ENCODE data around the gene NCK2.

Gene NCK2

DNA sequence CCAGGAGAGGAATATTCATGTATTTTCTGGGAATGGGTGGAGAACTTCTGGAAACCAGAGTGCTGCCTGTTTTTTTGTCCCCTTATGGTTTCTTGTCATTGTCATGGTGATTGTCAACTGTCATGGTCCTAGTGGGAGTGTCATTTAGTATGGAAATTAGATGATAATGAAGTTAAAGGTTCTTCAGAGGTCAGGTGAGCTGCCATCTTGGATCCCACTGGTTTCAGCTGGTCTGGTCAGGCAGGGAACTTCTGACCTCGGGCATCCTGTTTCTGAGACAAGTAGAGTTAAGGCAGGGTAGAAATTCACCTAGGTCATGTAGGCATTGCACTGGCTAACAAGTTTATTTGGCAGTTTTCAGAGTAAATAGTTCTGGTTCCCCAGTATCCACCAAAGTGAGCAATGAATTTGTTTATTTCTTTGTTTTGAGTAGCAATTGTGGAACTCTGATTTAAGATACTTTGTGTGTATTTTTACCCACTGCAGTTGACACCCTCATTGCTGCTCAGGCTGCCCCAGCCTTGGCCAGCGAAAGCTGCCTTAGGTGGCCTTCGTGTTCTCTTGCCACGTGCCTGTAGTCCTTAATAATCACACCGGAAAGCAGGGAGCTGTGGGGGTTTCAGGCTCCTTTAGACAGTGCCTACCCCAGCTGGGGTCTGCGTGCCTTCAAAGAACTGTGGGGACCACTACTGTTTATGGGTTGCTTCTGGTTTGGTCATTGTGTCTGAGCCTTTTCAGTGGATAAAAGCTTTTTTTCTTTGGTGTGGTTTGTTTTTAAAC is 48.7 kb downstream of the NCK2 start:
- Mint-ChIP-seq H3K36me3 (ENCODE audit: low read depth) (peaks cover 58% of the 10 kb centered on the region), H3K27ac (peak overlapping the region; percentile 95), H3K4me3 (no peak overlapping the region), H3K4me1 (ENCODE audit: low read depth) (peaks cover 96% of the 10 kb centered on the region), H3K9me3 (no peaks in the 10 kb centered on the region), H3K27me3 (no peaks in the 10 kb centered on the region)
- DNase-seq, result peak; percentile 25

DNA sequence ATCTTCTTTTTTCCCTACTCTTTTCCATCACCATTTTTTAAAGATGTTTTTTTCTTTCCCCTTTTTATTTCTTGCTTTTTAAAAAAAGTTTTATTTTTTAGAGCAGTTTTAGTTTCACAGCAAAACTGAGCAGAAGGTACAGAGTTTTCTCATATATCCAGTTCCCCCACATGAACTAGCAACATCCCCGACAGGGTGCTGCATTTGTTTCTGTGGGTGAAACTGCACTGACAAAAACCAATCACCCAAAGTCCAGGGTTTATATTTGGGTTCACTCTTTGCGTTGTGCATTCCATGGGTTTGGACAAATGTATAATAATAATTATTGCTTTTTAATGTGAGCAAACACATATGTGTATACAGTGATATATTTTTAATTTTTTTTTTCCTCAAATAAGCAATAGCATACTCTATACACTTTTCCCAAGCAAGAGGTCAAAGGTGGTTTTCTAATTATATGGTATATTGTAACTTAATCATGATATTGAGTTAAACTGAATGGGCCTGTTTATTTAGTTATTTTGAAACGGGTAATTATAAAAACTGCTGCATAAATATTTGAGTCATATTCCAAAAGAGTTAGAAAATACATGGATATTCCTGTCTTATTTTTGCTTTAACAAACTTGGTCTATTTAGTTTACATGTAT is 50.3 kb downstream of the NCK2 start:
- Mint-ChIP-seq H3K9me3 (no peaks in the 10 kb centered on the region), H3K27ac (peak overlapping the region; percentile 97), H3K36me3 (ENCODE audit: low read depth) (peaks cover 54% of the 10 kb centered on the region), H3K4me3 (peak overlapping the region; percentile 72), H3K4me1 (ENCODE audit: low read depth) (peaks cover 96% of the 10 kb centered on the region), H3K27me3 (no peaks in the 10 kb centered on the region)
- DNase-seq, result no peak

DNA sequence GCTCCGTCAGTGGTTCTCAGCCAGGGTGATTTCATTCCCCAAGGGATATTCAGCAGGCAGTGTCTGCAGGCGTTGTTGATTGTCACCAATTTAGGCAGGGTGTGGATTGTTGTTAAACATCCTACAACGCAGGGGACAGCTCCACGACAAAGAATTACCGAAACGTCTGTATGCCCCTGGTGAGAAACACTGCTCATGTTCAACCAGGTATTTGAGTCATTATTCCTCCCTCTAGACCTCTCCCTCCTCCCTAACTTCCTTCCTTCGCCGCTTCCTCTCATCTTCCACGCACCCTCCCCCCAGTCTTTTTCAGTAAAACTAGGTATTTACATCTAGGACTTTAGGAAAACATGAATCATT is 50.8 kb downstream of the NCK2 start:
- Mint-ChIP-seq H3K27ac (peak overlapping the region; percentile 97), H3K4me3 (peak overlapping the region; percentile 72), H3K9me3 (no peaks in the 10 kb centered on the region), H3K4me1 (ENCODE audit: low read depth) (peaks cover 96% of the 10 kb centered on the region), H3K36me3 (ENCODE audit: low read depth) (peaks cover 55% of the 10 kb centered on the region), H3K27me3 (no peaks in the 10 kb centered on the region)
- peak; percentile 40 for DNase-seq

DNA sequence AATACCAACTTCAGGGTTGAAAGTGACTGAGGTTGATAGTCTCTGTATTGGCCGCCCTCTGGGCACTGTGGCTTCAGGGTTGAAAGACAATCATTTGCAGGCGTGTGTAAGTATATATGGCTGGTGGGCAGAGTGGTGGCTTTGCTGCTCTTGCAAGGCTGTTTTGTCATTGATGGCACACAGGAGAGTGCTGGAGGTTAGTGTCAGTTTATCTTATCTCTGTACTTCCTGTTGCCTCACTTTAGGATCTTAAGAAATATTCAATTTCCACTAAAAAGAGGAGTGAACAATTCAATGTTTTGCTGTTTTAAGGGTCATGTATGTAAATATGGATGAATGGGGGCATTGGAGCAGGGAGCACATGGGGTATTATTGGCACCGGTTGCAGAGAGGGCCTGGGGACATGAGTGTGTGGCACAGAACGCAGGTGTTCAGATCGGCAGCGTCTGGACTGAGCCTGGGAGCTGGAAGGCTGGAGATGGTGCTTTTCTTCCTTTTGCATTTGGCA is 51.5 kb downstream of the NCK2 start:
- Mint-ChIP-seq H3K4me1 (ENCODE audit: low read depth) (peaks cover 96% of the 10 kb centered on the region), H3K36me3 (ENCODE audit: low read depth) (peaks cover 55% of the 10 kb centered on the region), H3K4me3 (peak overlapping the region; percentile 72), H3K27me3 (no peaks in the 10 kb centered on the region), H3K9me3 (no peaks in the 10 kb centered on the region), H3K27ac (peak overlapping the region; percentile 97)
- DNase-seq, result no peak

DNA sequence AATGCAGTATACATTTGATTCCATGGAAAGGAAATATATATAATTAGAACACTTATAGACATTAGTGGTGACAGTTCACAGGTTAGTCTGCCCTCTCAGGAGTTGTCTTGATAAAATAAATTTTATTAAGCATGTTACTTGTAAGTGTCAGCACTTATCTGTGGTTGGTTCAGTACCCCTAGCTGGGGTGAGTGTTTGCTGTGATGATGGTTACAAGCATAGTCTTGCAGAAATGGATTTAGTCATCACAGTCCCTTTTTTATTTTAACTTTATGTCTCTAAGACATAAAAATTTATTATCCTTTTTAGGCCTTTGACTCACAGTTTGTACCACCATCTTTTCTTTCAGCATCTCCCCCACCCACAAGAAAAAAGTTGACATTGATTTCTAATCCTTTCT is 52.1 kb downstream of the NCK2 start:
- no peaks in the 10 kb centered on the region for H3K9me3 Mint-ChIP-seq
- H3K4me1 Mint-ChIP-seq (ENCODE audit: low read depth), result peaks cover 96% of the 10 kb centered on the region
- DNase-seq, result no peak
- no peaks in the 10 kb centered on the region for H3K27me3 Mint-ChIP-seq
- H3K27ac Mint-ChIP-seq, result peak overlapping the region; percentile 97
- H3K36me3 Mint-ChIP-seq (ENCODE audit: low read depth), result peaks cover 55% of the 10 kb centered on the region
- H3K4me3 Mint-ChIP-seq, result peak overlapping the region; percentile 72

DNA sequence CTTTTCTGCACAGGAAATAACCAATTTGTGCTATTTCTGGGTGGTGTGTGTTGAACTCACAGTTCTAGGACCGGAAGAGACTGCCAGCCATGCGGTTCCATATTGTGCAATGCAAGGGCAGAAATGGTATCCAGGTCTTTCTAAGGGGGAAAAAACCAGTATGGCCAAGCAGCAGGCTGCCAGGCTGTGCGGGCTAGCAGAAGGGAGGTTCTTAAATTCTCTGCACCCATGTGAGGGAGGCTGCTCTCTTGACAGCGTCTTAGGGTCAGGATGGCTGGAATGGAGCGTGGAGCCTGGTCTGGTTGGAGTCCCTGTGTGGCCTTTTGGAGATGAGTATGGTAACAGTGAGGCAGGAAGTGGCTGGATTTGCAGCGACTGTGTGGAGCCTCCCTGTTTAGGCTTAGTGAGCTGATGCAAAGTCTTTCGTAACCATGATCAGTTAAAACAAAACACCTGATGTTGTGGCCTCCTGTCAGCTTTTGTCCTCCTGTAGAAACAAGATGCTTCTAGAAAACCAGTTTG is 52.6 kb downstream of the NCK2 start:
- Mint-ChIP-seq H3K4me1 (ENCODE audit: low read depth) (peaks cover 96% of the 10 kb centered on the region), H3K27ac (peak overlapping the region; percentile 97), H3K36me3 (ENCODE audit: low read depth) (peaks cover 55% of the 10 kb centered on the region), H3K27me3 (no peaks in the 10 kb centered on the region), H3K9me3 (no peaks in the 10 kb centered on the region), H3K4me3 (peak overlapping the region; percentile 72)
- DNase-seq, result no peak

DNA sequence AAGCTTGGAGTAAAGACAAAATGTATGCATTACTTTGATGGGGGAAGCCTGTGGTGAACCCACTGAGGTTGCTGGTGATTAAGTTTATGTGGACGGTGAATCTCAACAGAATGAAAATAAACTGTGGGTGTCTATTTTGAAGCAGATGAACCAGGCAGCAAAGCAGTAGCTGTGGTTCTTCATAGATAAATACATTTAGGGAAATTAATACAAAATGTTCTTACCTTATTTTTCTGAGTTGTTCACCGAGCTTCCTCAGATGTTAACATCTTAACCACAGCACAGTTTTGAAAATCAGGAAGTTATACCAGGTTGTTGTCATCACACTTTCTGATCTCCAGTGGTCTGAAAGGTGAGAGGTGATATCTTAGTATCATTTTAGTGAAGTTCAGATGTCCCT is 53.9 kb downstream of the NCK2 start:
- peak overlapping the region; percentile 72 for H3K4me3 Mint-ChIP-seq
- peaks cover 53% of the 10 kb centered on the region for H3K36me3 Mint-ChIP-seq (ENCODE audit: low read depth)
- DNase-seq, result no peak
- H3K9me3 Mint-ChIP-seq, result no peaks in the 10 kb centered on the region
- peak overlapping the region; percentile 97 for H3K27ac Mint-ChIP-seq
- H3K4me1 Mint-ChIP-seq (ENCODE audit: low read depth), result peaks cover 96% of the 10 kb centered on the region
- no peaks in the 10 kb centered on the region for H3K27me3 Mint-ChIP-seq

DNA sequence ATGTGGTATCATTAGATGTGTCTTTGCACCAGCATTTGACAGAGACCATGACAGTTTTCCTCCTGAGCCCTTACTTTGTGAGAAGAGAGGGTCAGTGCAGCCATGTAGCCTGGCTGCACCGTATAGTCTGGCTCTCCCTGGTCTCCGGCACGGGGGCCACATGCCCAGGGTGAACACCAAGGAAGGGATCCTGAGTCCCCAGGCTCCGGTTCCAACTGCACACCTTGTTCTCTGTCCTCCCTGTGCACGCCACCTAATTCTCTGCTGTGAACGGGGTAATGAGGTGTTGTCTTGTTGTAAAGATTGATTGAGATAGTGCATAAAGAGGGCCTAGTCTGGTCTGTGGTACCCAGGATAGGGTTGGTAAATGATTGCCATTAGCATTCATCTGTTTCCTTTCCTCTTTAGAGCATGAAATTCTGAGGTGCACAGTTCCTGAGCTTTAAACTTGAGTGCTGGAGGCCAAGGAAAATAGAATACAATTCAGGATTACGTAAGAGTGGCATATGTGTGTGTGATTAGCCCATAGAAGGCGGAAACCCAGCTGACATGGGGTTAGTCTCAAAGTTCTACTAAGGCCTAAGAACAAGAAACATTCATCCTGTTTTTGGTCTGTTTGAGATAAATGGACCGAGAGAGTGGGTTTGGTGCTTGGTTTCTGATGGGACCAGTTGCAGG is 55.5 kb downstream of the NCK2 start:
- no peaks in the 10 kb centered on the region for H3K9me3 Mint-ChIP-seq
- peak overlapping the region; percentile 97 for H3K27ac Mint-ChIP-seq
- peak overlapping the region; percentile 48 for H3K4me3 Mint-ChIP-seq
- peaks cover 66% of the 10 kb centered on the region for H3K36me3 Mint-ChIP-seq (ENCODE audit: low read depth)
- no peak for DNase-seq
- peaks cover 100% of the 10 kb centered on the region for H3K4me1 Mint-ChIP-seq (ENCODE audit: low read depth)
- no peaks in the 10 kb centered on the region for H3K27me3 Mint-ChIP-seq

DNA sequence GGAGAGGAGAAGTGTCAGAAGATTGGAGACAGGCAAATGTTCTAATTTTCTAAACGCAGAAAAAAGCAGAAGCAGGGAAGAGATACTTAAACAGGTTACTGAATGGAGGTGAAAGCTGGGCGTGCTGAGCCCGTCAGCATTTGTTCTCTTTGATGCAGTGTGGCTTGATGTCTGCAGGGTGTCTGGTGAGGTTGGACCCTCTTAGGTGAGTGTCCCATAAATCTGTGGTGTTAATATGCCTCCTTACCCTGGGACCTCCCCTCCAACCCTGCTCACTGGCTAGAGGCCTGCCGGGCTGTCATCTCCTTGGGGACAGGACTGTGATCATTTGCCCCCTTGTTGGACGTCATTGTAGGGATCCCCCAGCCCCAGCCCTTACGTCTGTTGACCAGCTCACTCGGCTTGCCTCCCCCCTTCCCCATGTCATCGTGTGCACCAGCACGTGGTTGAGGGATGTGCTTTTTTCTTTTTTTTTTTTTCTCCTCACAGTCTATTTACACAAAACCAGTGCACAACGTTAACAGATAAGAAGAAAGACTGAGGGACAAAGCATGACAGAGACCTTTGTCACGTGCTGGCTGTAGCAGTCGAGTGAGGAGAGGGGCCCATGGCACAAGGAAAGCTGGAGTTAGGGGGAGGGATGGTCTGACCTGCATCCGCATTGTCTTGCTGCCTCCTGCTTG is 56.4 kb downstream of the NCK2 start:
- Mint-ChIP-seq H3K4me3 (peak overlapping the region; percentile 48), H3K4me1 (ENCODE audit: low read depth) (peaks cover 97% of the 10 kb centered on the region), H3K9me3 (no peaks in the 10 kb centered on the region), H3K27me3 (no peaks in the 10 kb centered on the region), H3K36me3 (ENCODE audit: low read depth) (peaks cover 68% of the 10 kb centered on the region), H3K27ac (peak overlapping the region; percentile 97)
- no peak for DNase-seq

DNA sequence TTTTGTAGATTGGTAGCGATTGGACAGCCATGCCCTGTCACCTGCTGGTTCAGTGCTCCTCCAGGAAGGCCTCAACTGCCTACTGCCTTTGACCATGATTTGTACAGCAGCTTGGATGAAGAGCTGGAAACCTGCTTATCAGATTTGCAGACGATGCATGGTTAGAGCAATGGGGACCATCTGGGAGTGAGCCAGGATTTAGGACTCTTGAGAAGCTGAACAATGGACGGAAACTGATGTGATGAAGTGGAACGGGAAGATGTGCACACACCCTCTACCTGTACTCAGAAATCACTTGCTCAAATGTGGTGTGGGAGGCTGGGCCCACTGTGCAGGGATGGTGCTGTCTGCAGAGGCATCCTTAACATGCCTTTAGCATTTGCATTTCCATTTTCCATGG is 57.2 kb downstream of the NCK2 start:
- Mint-ChIP-seq H3K4me1 (ENCODE audit: low read depth) (peaks cover 96% of the 10 kb centered on the region), H3K27me3 (no peaks in the 10 kb centered on the region), H3K36me3 (ENCODE audit: low read depth) (peaks cover 76% of the 10 kb centered on the region), H3K27ac (peak overlapping the region; percentile 97), H3K9me3 (no peaks in the 10 kb centered on the region), H3K4me3 (peak overlapping the region; percentile 26)
- no peak for DNase-seq

DNA sequence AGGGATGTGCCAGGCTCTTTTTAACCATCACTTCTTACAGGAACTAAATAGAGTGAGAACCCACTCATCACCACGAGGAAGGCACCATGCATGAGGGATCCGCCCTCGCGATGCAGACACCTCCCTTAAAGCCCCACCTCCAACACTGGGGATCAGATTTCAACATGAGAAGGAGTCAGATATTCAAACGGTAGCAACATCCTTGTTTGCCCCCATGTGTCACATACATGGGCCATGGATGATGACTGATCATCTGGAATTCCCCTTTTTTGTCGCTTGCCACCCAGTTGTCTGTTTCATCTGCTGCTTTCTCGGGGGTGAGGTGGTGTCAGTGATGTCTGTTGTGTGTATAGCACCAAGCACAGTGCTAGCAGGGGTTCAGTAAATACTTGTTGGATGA is 57.9 kb downstream of the NCK2 start:
- no peaks in the 10 kb centered on the region for H3K27me3 Mint-ChIP-seq
- H3K4me3 Mint-ChIP-seq, result peak overlapping the region; percentile 26
- H3K27ac Mint-ChIP-seq, result peak overlapping the region; percentile 97
- H3K9me3 Mint-ChIP-seq, result no peaks in the 10 kb centered on the region
- peaks cover 95% of the 10 kb centered on the region for H3K4me1 Mint-ChIP-seq (ENCODE audit: low read depth)
- H3K36me3 Mint-ChIP-seq (ENCODE audit: low read depth), result peaks cover 74% of the 10 kb centered on the region
- peak; percentile 69 for DNase-seq

DNA sequence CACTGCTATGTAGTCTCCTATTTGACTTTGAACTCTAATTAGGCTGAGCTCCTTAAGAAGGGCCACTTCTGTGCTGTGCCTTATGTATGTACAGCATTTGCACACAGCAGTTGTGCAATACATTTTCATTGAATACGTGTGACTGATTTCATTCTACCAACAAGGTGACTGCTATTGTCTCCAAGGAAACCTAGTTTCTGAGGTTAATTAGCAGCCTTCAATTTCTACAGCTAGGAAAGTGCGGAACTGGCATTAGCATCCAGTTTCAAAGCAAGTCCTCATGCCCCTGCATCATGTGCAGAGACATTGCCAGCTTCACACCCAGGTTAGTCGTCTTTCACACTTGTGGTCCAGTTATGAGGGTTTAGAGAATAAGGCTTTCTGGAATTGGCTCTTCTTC is 58.6 kb downstream of the NCK2 start:
- no peak for DNase-seq
- Mint-ChIP-seq H3K4me1 (ENCODE audit: low read depth) (peaks cover 94% of the 10 kb centered on the region), H3K9me3 (no peaks in the 10 kb centered on the region), H3K36me3 (ENCODE audit: low read depth) (peaks cover 77% of the 10 kb centered on the region), H3K27ac (peak overlapping the region; percentile 97), H3K4me3 (peak overlapping the region; percentile 26), H3K27me3 (no peaks in the 10 kb centered on the region)

DNA sequence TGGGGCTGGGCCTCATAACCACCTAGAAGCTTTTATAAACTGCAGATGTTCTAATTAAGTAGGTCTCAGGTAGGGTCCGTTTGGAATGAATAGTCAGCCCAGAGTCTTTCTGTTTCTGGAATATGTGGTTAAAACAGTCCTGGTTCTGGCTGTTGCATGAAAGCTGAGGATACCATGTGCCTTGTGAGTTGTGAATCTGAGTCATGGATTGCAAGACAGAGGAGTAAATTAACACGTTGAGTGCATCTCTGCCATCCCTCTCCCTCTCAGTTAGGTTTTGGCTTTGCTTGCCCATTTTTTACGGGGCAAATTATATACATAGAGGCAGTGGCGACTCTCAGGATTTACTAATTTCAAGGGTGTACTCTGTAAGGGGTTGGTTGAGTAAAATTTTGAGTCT is 59.1 kb downstream of the NCK2 start:
- Mint-ChIP-seq H3K4me3 (peak overlapping the region; percentile 38), H3K36me3 (ENCODE audit: low read depth) (peaks cover 82% of the 10 kb centered on the region), H3K9me3 (no peaks in the 10 kb centered on the region), H3K27me3 (no peaks in the 10 kb centered on the region), H3K27ac (peak overlapping the region; percentile 97), H3K4me1 (ENCODE audit: low read depth) (peaks cover 94% of the 10 kb centered on the region)
- DNase-seq, result no peak

DNA sequence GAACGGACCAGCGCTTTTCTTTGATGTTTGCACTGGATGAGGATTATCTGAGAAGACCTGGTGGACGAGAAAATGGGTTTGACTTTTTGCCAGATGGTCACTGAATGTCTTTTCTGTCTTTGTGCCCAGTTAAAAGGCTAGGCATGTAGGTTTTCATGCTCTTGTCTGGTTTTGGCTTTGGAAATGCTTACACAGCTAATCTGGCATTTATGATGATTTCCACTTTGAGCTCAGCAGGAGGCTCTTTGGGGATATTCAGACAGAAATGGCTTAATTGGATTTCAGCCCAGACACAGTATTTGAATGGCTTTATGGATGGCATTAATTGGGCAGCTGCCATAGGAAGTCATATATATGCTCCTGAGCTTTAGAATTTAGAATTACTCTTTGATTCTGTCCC is 59.6 kb downstream of the NCK2 start:
- Mint-ChIP-seq H3K27ac (peak overlapping the region; percentile 97), H3K9me3 (peaks cover under 1% of the 10 kb centered on the region), H3K4me3 (peak overlapping the region; percentile 38), H3K27me3 (no peaks in the 10 kb centered on the region), H3K36me3 (ENCODE audit: low read depth) (peaks cover 83% of the 10 kb centered on the region), H3K4me1 (ENCODE audit: low read depth) (peaks cover 94% of the 10 kb centered on the region)
- no peak for DNase-seq
